T-helper 2 cell treated with Interferon-gamma antibody and Interleukin-4, amounts not matched to agents 100 ng/mL and 5 ng/mL, for 36 hours (primary cell): Measurements from ENCODE around the gene TIGD3. TPM values are rescaled to one million over a fixed set of nuclear protein-coding genes. Genes with fewer than 3 reads are reported as not detected.

Experiments used
- intact Hi-C: fragments of 100-400 bp; cut with micrococcal nuclease; formaldehyde crosslinking; loops from one replicate; pipeline ENCODE4 v1.15.1; 2023
- total RNA-seq: library from RNA; stranded (reverse); gene quantifications from 2 replicates; pipeline ENCODE4 v1.2.3, GENCODE V29; 2022

The TIGD3 gene
- total RNA-seq, 1 donor from 2014 or later, result 1.2 TPM

DNA sequence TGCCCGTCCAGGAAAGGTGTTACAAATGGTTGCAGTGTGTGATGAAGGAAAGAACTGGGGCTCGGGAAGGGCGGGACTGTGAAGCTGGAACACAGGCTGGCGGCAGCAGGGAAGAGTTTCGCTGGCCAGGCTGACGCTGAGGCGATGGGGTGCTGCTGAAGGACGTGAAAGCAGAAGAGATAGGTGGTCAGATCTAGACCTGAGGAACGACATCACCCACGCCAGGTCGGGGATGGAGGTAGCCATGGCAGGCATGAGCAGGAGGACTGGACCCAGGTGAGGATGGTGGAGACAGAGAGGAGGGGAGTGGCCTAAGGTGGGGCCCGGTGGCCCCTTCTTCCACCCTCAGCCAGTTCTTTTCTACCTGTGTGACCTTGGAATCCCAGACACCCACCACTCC lies 30.7 kb upstream of the TIGD3 start:
- intact Hi-C loops, result no loop called here

- intact Hi-C loops, result no loop called here
Measured at GRCh38 chr11:65325435-65325834, 29.1 kb upstream of the TIGD3 start.

- intact Hi-C loops, result no loop called here
Measured at GRCh38 chr11:65327021-65327420, 27.5 kb upstream of the TIGD3 start.

DNA sequence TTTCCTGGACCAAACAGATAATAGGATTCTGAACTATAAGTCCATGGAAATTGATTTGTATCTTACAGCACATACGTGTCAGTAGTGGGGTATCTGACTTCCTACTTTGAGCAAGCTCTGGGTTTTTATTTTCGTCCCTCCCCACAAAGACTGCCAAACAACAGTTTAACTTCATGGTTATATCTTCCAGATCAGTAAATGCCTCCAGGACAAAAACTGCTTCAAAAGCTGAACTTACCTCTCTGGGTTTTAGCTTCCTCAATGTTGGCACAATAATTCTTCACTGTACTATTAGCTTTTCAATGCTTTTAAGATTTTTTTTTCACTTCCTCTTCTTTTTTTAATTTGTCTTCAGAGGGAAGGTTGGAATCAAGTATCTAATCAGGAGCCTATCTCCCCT lies 25.1 kb upstream of the TIGD3 start:
- intact Hi-C loops, result no loop called here

GRCh38 chr11:65329944-65330403 lies 24.6 kb upstream of the TIGD3 start:
- intact Hi-C loops, result loop anchor here (2.0 to 5.0 kb wide), 3 partner anchors 15 to 103 kb away; partner anchors contain the start of gene CDC42EP2

DNA sequence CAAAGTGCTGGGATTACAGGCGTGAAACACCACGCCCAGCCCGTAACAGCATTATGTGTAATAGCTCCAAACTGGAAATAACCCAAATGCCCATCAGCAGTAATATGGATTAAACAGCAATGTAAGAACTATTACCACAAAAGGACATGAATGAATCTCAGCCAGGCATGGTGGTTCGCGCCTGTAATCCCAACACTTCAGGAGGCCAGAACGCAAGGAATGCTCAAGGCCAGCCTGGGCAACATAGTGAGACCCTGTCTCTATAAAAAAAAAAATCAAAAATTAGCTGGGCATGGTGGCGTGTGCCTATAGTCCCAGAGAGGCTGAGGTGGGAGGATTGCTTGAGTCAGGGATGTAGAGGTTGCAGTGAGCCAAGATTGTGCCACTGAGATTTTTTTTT lies 24.0 kb upstream of the TIGD3 start:
- intact Hi-C loops, result loop anchor here (2.0 to 5.0 kb wide), 3 partner anchors 16 to 103 kb away; partner anchors contain the start of gene CDC42EP2

DNA sequence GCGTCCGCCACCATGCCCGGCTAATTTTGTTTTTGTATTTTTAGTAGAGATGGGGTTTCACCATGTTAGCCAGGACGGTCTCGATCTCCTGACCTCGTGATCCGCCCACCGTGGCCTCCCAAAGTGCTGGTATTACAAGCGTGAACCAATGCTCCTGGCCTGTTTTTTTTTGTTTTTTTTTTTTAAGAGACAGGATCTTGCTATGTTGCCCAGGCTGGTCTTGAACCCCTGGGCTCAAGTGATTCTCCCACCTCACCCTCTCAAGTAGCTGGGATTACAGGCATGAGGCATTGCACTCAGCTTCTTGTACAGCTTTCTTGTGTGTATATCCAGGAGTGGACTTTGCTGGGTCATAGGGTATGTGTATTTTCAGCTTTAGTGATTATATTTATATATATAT lies 22.0 kb upstream of the TIGD3 start:
- intact Hi-C loops, result loop anchor here (5.0 kb wide), 1 partner anchor 105 kb away; no protein-coding TSS in a partner anchor

- intact Hi-C loops, result loop anchor here (5.0 kb wide), 1 partner anchor 107 kb away; no protein-coding TSS in a partner anchor
Measured at GRCh38 chr11:65334696-65335295, 19.8 kb upstream of the TIGD3 start.

DNA sequence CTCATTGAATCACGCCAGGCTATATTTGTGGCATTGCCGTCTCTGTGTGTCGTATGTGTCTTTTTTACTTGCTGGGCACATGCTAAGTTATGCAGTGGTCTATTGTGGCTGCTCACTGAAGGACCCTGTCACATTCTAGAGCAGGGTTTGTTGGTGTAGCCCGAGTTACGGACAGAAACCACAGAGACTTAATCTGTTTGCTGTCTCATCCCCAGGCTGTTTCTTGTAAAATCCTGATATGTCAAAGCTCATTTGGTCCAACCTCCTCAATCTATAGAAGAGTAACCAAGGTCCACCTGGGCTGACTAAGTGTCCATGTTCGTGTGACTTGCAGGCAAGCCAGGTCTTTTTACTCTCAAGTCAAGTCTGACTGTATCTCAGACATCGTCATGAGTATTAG lies 15.9 kb upstream of the TIGD3 start:
- intact Hi-C loops, result no loop called here

DNA sequence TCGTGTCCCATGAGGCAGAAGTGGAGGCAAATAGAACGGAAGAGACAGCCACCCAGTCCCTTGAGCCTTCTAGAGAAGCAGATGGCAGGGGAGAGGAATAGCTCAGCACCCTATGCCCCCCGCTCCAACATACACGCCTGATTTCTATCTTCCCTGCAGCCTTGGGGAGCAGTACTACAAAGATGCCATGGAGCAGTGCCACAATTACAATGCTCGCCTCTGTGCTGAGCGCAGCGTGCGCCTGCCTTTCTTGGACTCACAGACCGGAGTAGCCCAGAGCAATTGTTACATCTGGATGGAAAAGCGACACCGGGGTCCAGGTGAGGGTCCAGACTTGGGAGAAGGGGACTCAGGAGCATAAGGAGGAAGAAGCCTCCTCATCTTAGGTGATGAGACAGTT lies 14.3 kb upstream of the TIGD3 start:
- intact Hi-C loops, result no loop called here

GRCh38 chr11:65341856-65342255 lies 12.7 kb upstream of the TIGD3 start:
- intact Hi-C loops, result no loop called here

DNA sequence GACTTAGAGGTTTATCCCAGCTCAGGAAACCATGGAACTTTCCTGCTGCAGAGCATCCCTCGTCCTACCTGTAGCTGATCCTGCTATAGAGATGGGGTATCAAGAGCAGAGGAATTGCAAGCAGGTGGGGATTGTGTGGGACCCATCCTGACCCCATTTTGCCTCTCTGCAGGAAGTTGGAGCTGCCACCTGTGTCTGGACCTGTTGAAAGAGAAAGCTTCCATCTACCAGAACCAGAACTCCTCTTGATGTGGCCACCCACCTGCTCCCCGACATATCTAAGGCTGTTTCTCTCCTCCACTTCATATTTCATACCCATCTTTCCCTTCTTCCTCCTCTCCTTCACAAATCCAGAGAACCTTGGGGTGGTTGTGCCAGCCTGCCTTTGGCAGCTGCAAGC lies 3.0 kb upstream of the TIGD3 start:
- intact Hi-C loops, result no loop called here

DNA sequence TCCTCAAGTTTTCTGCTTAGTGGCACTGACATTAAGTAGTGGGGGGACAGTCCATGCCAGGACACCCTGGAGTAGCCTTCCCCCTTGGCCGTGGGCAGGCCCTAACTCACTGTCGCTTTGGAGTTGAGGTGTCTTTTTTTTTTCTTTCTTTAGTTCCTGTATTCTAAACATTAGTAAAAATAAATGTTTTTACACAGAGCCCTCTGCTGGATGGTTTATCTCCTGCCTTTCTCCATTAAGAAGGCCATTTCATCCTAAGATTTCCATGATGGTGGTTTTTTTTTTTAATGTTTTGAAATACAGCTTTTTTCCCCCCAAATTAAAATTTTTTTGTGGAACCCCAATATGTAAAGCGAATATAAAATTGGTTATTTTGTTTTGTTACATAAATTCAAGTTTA lies 1.8 kb upstream of the TIGD3 start:
- intact Hi-C loops, result no loop called here

- intact Hi-C loops, result no loop called here
Measured at GRCh38 chr11:65353376-65353775, 1.2 kb upstream of the TIGD3 start.

GRCh38 chr11:65353900-65354264 lies 669 bp upstream of the TIGD3 start:
- intact Hi-C loops, result no loop called here

DNA sequence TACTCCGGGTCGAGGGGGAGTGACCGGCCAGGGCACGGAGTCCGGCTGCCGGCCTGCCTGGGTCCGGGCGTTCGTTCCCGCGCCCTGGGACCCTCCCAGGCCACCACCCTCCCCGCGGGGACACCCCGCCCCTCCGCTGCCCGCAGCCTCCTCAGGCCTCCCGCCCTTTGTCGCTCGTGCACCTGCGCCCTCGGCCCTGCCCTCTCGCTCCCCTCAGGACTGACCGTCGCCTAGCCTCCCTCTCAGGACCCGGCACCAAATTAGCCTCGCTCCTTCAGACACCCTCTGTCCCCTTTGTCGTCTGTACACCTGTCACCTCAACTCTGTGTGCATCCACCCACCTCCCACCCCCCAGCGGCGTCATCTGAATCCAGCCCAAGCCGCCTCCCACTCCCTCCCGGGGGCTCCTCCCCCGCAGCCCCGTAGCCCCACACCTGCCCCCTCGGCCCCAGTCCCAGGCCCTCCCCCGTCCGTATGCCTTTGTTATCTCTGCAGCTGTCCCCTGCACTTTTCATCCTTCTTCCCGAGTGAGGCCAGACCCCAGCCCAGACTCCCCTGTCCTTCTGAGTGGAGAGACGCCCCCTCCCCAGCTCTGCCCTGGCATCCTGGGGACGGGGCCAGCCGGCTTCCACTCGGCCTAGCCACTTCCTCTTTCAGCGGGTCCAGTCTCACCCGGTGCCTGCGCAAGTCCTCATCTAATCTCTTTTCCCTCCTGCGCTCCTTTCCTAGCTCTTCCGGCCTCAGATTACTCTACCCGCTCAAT lies 643 bp downstream of the TIGD3 start:
- intact Hi-C loops, result no loop called here

DNA sequence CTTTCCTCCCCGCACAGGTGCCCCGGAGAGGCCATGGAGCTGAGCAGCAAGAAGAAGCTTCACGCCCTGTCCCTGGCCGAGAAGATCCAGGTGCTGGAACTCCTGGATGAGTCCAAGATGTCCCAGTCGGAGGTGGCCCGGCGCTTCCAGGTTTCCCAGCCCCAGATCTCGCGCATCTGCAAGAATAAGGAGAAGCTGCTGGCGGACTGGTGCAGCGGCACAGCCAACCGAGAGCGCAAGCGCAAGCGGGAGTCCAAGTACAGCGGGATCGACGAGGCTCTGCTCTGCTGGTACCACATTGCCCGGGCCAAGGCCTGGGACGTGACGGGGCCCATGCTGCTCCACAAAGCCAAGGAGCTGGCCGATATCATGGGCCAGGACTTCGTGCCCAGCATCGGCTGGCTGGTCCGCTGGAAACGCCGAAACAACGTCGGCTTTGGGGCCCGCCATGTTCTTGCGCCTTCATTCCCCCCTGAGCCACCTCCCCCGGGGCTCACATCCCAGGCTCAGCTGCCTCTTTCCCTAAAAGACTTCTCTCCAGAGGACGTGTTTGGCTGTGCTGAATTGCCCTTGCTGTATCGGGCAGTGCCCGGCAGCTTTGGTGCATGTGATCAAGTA lies 1.3 kb downstream of the TIGD3 start:
- intact Hi-C loops, result no loop called here

DNA sequence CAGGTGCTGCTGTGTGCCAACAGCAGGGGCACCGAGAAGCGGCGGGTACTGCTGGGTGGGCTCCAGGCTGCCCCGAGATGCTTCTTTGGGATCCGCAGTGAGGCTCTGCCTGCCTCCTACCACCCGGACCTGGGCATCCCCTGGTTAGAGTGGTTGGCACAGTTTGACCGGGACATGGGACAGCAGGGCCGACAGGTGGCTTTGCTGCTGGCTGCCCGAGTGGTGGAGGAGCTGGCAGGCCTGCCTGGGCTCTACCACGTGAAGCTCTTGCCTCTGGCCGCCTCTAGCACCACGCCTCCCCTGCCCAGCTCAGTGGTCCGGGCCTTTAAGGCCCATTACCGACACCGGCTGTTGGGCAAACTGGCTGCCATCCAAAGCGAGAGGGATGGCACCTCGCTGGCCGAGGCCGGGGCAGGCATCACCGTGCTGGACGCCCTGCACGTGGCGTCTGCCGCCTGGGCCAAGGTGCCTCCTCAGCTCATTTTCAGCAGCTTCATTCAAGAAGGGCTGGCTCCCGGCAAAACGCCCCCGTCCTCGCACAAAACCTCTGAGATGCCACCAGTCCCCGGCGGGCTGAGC lies 1.9 kb downstream of the TIGD3 start:
- intact Hi-C loops, result no loop called here

DNA sequence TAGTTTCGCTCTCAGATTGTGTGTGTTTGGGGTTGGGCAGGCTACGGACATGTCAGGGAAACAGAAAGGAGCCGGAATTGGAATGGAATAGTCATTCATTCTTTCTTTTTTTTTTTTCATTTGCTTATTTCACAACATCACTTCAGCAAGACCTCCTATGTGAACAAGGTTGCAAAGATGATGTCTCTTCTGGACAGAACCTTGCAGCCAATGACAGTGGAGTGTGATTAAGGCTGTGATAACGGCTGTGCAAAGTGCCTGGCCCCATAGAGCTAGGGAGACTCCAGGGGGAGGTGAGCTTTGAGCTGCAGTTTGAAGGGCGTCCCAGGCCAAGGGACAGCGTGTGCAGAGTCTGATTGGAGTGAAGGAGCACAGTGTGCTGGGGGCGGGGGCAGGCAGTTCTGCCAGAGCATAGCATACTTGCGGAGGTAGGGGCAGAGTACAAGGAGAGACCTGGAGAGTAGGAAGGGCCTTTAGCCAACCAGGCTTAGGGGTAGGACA lies 3.4 kb downstream of the TIGD3 start:
- intact Hi-C loops, result no loop called here

GRCh38 chr11:65362320-65362931 lies 7.9 kb downstream of the TIGD3 start:
- intact Hi-C loops, result no loop called here

DNA sequence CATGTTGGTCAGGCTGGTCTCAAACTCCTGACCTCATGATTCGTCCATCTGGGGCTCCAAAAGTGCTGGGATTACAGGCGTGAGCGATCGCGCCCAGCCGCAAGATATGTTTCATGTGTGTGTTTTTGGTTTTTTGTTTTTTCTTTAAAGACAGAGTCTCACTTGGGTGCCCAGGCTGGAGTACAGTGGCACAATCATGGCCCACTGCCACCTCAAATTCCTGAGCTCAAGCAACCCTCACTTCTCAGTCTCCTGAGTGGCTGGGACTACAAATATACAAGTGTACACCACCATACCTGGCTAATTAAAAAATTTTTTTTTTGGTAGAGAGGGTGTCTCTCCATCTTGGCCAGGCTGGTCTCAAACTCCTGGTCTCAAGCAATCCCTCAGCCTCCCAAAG lies 8.4 kb downstream of the TIGD3 start:
- intact Hi-C loops, result no loop called here
